ENCODE results near the gene GAS2L1. TPM values are rescaled to one million over a fixed set of nuclear protein-coding genes. Genes with fewer than 3 reads are reported as not detected.
A peak's percentile ranks its signal among the peaks of the same experiment; 100 is the strongest.

Gene GAS2L1
- total and polyA plus RNA-seq, 2 experiments from 2014 or later: 5.2 to 9.5 TPM

GRCh38 chr22:29266564-29267461 is 39.6 kb upstream of the GAS2L1 start (continued):
- TF ChIP-seq, protein P1, sequence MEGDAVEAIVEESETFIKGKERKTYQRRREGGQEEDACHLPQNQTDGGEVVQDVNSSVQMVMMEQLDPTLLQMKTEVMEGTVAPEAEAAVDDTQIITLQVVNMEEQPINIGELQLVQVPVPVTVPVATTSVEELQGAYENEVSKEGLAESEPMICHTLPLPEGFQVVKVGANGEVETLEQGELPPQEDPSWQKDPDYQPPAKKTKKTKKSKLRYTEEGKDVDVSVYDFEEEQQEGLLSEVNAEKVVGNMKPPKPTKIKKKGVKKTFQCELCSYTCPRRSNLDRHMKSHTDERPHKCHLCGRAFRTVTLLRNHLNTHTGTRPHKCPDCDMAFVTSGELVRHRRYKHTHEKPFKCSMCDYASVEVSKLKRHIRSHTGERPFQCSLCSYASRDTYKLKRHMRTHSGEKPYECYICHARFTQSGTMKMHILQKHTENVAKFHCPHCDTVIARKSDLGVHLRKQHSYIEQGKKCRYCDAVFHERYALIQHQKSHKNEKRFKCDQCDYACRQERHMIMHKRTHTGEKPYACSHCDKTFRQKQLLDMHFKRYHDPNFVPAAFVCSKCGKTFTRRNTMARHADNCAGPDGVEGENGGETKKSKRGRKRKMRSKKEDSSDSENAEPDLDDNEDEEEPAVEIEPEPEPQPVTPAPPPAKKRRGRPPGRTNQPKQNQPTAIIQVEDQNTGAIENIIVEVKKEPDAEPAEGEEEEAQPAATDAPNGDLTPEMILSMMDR (conservative IDR thresholded peaks at IDR 0.05; ENCODE audit: low read depth in 2 of 2): no peak
- TF ChIP-seq EZH2 (IDR thresholded peaks at IDR 0.05; ENCODE audit: low read depth, unreplicated experiment): no peak
- no peak for TF ChIP-seq ZNF114 (CRISPR knock-in tag; IDR thresholded peaks at IDR 0.05)

DNA sequence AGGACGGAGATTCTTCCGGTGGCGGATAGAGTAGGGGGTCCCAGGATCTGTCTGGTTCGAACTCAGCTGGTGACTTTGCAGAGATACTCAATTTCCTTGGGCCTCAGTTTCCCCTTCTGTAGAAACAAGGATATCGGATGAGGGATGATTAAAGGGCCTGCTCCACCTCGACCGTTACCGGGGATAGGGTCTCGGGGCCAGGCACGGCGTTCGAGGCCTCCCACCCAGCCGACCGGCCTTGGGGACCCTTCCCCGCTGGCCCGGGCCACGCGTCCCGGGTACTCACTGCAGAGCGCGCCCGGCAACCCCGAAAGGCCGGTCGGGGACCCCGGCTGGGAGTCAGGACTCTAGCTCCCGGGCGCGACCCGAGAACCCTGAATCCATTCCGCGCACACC is 39.0 kb upstream of the GAS2L1 start:
- Mint-ChIP-seq H3K27me3 (ENCODE audit: insufficient read depth, low read depth, poor library complexity) (peaks cover 18% of the 10 kb centered on the region), H3K36me3 (ENCODE audit: low read depth) (peaks cover 73% of the 10 kb centered on the region), H3K27ac (peak overlapping the region; percentile 100), H3K9me3 (no peaks in the 10 kb centered on the region), H3K4me3 (peak overlapping the region; percentile 92), H3K4me1 (peaks cover 36% of the 10 kb centered on the region)
- DNase-seq (ENCODE audit: low spot score) (no peak), ATAC-seq (peak; percentile 41)
- Histone ChIP-seq H3F3A (replicated peaks; ENCODE audit: low read depth) (0 out of 2 replicates have a peak, but pooled peaks cover 2% of the 10 kb centered on the region), H3K9me2 (ENCODE audit: insufficient read depth) (no peaks in the 10 kb centered on the region), H2AFZ (peak overlapping the region; percentile 100), H4K20me1 (replicated peaks; ENCODE audit: insufficient read depth) (peaks cover 36% of the 10 kb centered on the region), H3K27me3 (ENCODE audit: insufficient read depth) (no peaks in the 10 kb centered on the region), H3K4me3 (peak overlapping the region; percentile 99), H3K4me2 (peak overlapping the region; percentile 100), H3K36me3 (ENCODE audit: insufficient read depth) (peaks cover 22% of the 10 kb centered on the region), H3K4me1 (ENCODE audit: insufficient read depth) (peaks cover 30% of the 10 kb centered on the region), H3K79me2 (replicated peaks; ENCODE audit: insufficient read depth) (peaks cover 65% of the 10 kb centered on the region), H3K27ac (ENCODE audit: low read depth) (peak overlapping the region; percentile 100)
- no peak for TF ChIP-seq EZH2phosphoT487 (IDR thresholded peaks at IDR 0.05; ENCODE audit: unreplicated experiment)
- TF ChIP-seq ZNF114 (CRISPR knock-in tag; IDR thresholded peaks at IDR 0.05): no peak
- no peak for TF ChIP-seq POLR2AphosphoS5 (IDR thresholded peaks at IDR 0.05; ENCODE audit: low read depth)
- no peak for TF ChIP-seq ZNF331 (CRISPR knock-in tag; IDR thresholded peaks at IDR 0.05; ENCODE audit: low read depth)
- no peak for TF ChIP-seq REST (IDR thresholded peaks at IDR 0.05; ENCODE audit: unreplicated experiment)

Data from GM23338 (cell line).